CD4-positive, CD25-positive, alpha-beta regulatory T cell (primary cell): ENCODE data around the gene GRIN1. TPM values are rescaled to one million over a fixed set of nuclear protein-coding genes. Genes with fewer than 3 reads are reported as not detected.
A peak's percentile ranks its signal among the peaks of the same experiment; 100 is the strongest.

Experiments used
- ATAC-seq, 2 donors: fragments of 150-1000 bp; cut with Tn5 transposase; one replicate each; pipeline ENCODE4 v1.10.0; 2021; ENCODE audit warnings: low read depth in 2 of 2, moderate number of reproducible peaks in 2 of 2, moderate library complexity in 1 of 2
- DNase-seq, 3 donors: peaks; one replicate each; pipeline versions ENCODE4 v3.0.0 to v3.0.0-alpha.2; 2012 to 2022; ENCODE audit warnings: mixed read lengths in 1 of 3
- H3K27ac ChIP-seq: one replicate; pipeline ENCODE4 v1.7.0; 2013; ENCODE audit warnings: mild to moderate bottlenecking, low read length; ENCODE audit not compliant: insufficient read depth, poor library complexity, severe bottlenecking
- H3K27me3 ChIP-seq: one replicate; pipeline ENCODE4 v1.7.0; 2013; ENCODE audit warnings: low read length; ENCODE audit not compliant: control insufficient read depth, insufficient read depth
- H3K36me3 ChIP-seq: one replicate; pipeline ENCODE4 v1.7.0; 2013; ENCODE audit warnings: mild to moderate bottlenecking, low read length, moderate library complexity; ENCODE audit not compliant: control insufficient read depth, insufficient read depth
- H3K4me1 ChIP-seq: 2 replicates; pipeline ENCODE4 v1.7.0; 2013; ENCODE audit warnings: mild to moderate bottlenecking, low read length; ENCODE audit not compliant: insufficient read depth, control insufficient read depth, poor library complexity, severe bottlenecking
- H3K4me3 ChIP-seq: one replicate; pipeline ENCODE4 v1.7.0; 2013; ENCODE audit warnings: low read depth, mild to moderate bottlenecking, low read length, moderate library complexity
- H3K9me3 ChIP-seq, 2 experiments: 1 replicate in 1 of 2; 2 replicates in 1 of 2; pipeline ENCODE4 v1.7.0; 2013; ENCODE audit warnings: low read length in 2 of 2, mild to moderate bottlenecking in 1 of 2, moderate library complexity in 1 of 2; ENCODE audit not compliant: control insufficient read depth in 2 of 2
- H3K27ac Mint-ChIP-seq, 3 donors: one replicate each; pipeline ENCODE4 v1.8.0; 2020 to 2022; ENCODE audit warnings: mild to moderate bottlenecking in 3 of 3, mixed read lengths in 3 of 3, moderate library complexity in 2 of 3
- H3K27me3 Mint-ChIP-seq: one replicate; pipeline ENCODE4 v1.8.0; 2022; ENCODE audit warnings: mild to moderate bottlenecking, mixed read lengths
- H3K36me3 Mint-ChIP-seq: one replicate; pipeline ENCODE4 v1.8.0; 2020; ENCODE audit warnings: mixed read lengths
- H3K4me1 Mint-ChIP-seq, 4 donors: one replicate each; pipeline ENCODE4 v1.8.0; 2020 to 2022; ENCODE audit warnings: mixed read lengths in 4 of 4, mild to moderate bottlenecking in 1 of 4
- H3K4me3 Mint-ChIP-seq, 4 donors: one replicate each; pipeline ENCODE4 v1.8.0; 2020 to 2022; ENCODE audit warnings: mild to moderate bottlenecking in 4 of 4, mixed read lengths in 4 of 4, moderate library complexity in 3 of 4
- H3K9me3 Mint-ChIP-seq, 7 donors: one replicate each; pipeline ENCODE4 v1.8.0; 2020 to 2022; ENCODE audit warnings: mixed read lengths in 7 of 7, mild to moderate bottlenecking in 3 of 7, moderate library complexity in 2 of 7
- polyA plus RNA-seq, 4 donors: library from polyadenylated mRNA; unstranded; fragments of 300-500 nt; fragmentation: Illumina TruSeq; gene quantifications; one replicate each; pipeline ENCODE4 v1.2.3, GENCODE V29; 2021
- total RNA-seq: library from RNA; stranded (reverse); gene quantifications from one replicate; pipeline ENCODE4 v1.2.3, GENCODE V29; 2022

GRIN1 gene
- total and polyA plus RNA-seq, 5 donors from 2014 or later, result not detected

DNA sequence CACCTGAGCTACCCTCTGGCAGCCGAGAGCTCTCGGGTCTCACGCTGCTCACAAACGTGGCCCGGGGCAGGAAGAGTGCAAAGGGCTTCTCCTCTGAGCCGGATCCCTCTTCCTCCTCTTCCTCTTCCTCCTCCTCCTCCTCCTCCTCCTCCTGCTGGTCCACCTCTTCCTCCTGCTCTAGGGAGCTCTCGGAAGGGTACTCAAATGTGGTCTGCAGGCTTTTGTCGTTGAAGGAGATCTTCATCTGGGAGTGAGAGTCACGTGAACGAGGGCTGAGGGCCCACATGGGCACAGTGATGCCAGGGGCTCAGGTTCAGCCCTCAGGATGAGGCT, 53.5 kb downstream of the GRIN1 start:
- no peak overlapping the region for H3K27ac Mint-ChIP-seq
- H3K4me3 Mint-ChIP-seq, result peak overlapping the region in 1 of 4 donors; percentile 35
- peaks cover 0 to 24% (median 4%) of the 10 kb centered on the region in 4 donors for H3K4me1 Mint-ChIP-seq
- Histone ChIP-seq H3K27me3 (no peaks in the 10 kb centered on the region), H3K9me3 (no peaks in the 10 kb centered on the region), H3K27ac (no peak overlapping the region), H3K36me3 (peaks cover 4% of the 10 kb centered on the region), H3K4me1 (peaks cover 22% of the 10 kb centered on the region), H3K4me3 (no peak overlapping the region)
- no peaks in the 10 kb centered on the region for H3K27me3 Mint-ChIP-seq
- H3K36me3 Mint-ChIP-seq, result no peaks in the 10 kb centered on the region
- H3K9me3 Mint-ChIP-seq, result no peaks in the 10 kb centered on the region
- ATAC-seq (no peak), DNase-seq (no peak)

- Mint-ChIP-seq H3K9me3 (no peaks in the 10 kb centered on the region), H3K27me3 (no peaks in the 10 kb centered on the region), H3K27ac (no peak overlapping the region), H3K36me3 (no peaks in the 10 kb centered on the region), H3K4me1 (peaks cover 0 to 20% (median under 1%) of the 10 kb centered on the region in 4 donors), H3K4me3 (peak overlapping the region in 1 of 4 donors; percentile 41)
- Histone ChIP-seq H3K27ac (no peak overlapping the region), H3K27me3 (no peaks in the 10 kb centered on the region), H3K4me1 (peaks cover 18% of the 10 kb centered on the region), H3K36me3 (peaks cover 4% of the 10 kb centered on the region), H3K9me3 (no peaks in the 10 kb centered on the region), H3K4me3 (no peak overlapping the region)
- ATAC-seq (no peak), DNase-seq (no peak)
Measured at GRCh38 chr9:137192859-137193258, 53.9 kb downstream of the GRIN1 start.

DNA sequence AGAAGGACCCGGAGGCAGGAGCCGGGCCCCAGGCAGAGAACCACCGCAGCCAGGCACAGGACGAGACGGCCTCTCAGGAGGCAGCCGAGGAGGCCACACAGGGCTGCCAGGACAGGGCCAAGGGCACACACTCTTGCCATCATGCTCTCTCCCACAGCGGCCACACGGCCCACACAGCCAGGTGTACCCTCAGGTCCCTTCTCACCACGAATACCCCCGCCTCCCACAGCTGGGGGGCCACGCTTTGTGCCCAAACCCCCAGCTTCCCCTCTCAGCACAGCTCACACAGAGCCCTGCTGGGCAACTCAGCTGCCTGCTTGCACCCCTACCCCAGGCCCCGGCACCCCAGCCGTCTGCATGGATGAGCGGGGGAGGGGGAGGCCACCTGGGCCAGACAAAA, 54.8 kb downstream of the GRIN1 start:
- DNase-seq, result no peak
- H3K9me3 ChIP-seq, result no peaks in the 10 kb centered on the region
- ATAC-seq, result no peak
- H3K4me1 ChIP-seq, result peaks cover 15% of the 10 kb centered on the region
- no peak overlapping the region for H3K27ac ChIP-seq
- H3K27me3 Mint-ChIP-seq, result no peaks in the 10 kb centered on the region
- H3K36me3 ChIP-seq, result peaks cover 4% of the 10 kb centered on the region
- H3K4me3 Mint-ChIP-seq, result peak overlapping the region in 1 of 4 donors; percentile 51
- H3K27me3 ChIP-seq, result no peaks in the 10 kb centered on the region
- H3K27ac Mint-ChIP-seq, result no peak overlapping the region
- no peaks in the 10 kb centered on the region for H3K9me3 Mint-ChIP-seq
- no peaks in the 10 kb centered on the region for H3K36me3 Mint-ChIP-seq
- H3K4me3 ChIP-seq, result no peak overlapping the region
- H3K4me1 Mint-ChIP-seq, result peaks cover 0 to 19% (median 0%) of the 10 kb centered on the region in 4 donors

DNA sequence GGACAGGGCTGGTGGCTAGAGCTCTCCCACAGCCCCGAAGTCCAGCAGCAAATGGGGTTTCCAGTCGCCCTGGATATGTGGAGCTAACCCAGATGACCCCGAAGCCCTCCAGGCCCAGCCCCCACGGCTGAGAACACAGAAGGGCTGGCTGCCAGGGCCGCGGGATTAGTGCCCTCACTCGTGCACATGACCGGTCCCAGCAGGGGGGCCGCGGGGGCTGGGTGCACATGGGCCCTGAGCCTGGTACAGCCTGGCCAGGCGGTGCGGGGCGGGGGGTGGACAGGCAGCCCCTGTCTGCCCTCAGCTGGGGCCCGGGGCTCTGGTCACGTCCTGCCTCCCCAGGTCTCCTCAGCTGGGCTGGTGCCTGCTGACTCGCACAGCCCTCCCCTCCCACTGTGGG, 55.4 kb downstream of the GRIN1 start:
- H3K4me1 ChIP-seq, result peaks cover 13% of the 10 kb centered on the region
- no peaks in the 10 kb centered on the region for H3K27me3 Mint-ChIP-seq
- H3K4me1 Mint-ChIP-seq, result peaks cover 0 to 14% (median 0%) of the 10 kb centered on the region in 4 donors
- ATAC-seq (no peak), DNase-seq (no peak)
- no peaks in the 10 kb centered on the region for H3K9me3 Mint-ChIP-seq
- H3K27me3 ChIP-seq, result no peaks in the 10 kb centered on the region
- no peaks in the 10 kb centered on the region for H3K9me3 ChIP-seq
- H3K36me3 ChIP-seq, result peaks cover 4% of the 10 kb centered on the region
- H3K27ac Mint-ChIP-seq, result no peak overlapping the region
- H3K27ac ChIP-seq, result no peak overlapping the region
- no peaks in the 10 kb centered on the region for H3K36me3 Mint-ChIP-seq
- no peak overlapping the region for H3K4me3 Mint-ChIP-seq
- no peak overlapping the region for H3K4me3 ChIP-seq

DNA sequence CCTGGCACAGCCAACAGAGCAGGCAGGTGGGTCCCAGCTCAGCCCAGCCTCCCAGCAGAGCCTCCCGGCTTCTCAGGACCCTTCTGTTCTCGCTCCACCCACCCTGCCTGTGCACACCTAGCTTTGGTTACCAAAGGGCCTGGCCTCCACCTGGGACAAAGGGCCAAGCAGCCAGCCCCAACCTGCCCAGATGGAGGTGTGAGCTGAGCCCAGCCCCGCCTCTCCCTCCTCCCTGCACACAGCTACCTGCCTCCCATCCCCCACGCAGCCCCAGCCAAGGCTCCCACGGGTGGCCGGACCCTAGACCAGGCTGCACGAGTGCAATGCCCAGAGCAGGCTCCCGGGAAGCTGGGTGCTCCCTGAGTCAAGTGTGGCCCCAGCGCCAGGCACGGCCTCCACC, 56.0 kb downstream of the GRIN1 start:
- Mint-ChIP-seq H3K4me1 (peaks cover 0 to 13% (median 0%) of the 10 kb centered on the region in 4 donors), H3K9me3 (no peaks in the 10 kb centered on the region), H3K36me3 (no peaks in the 10 kb centered on the region), H3K27me3 (no peaks in the 10 kb centered on the region), H3K27ac (no peak overlapping the region), H3K4me3 (no peak overlapping the region)
- Histone ChIP-seq H3K9me3 (no peaks in the 10 kb centered on the region), H3K4me1 (peaks cover 12% of the 10 kb centered on the region), H3K27ac (no peak overlapping the region), H3K36me3 (peaks cover 4% of the 10 kb centered on the region), H3K4me3 (no peak overlapping the region), H3K27me3 (no peaks in the 10 kb centered on the region)
- ATAC-seq (no peak), DNase-seq (no peak)

DNA sequence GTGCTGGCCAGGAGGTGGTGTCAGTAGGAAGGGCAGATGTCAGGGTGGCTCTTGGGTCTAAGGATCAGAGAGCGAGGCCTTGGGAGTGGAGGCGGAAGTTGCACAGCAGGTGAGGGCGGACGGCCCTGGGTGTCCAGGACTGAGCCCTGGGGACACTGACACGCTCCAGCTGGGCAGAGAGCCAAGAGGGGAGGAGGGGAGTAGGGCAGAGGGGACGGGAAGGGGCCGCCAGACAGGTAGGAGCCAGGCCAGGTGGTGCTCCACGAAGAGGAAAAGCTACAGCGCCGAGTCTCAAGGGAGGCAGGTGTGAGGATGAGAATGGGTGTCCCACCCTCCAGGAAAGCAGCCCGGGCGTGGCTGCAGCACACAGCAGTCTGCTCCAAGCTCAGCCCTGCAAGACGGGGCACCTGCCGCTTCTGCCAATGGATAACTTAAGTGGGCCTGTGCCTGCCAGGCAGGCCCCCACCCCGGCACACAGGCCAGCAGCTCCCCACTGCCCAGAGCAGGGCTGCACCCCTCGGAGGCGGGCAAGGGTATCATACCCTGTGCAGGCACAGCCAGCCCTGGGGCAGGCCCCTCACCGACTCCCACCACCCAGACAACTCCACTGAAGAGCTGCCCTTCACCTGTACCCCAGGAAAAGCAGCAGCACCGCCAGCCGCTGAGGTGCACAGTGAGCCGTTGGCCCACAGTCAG, 56.7 kb downstream of the GRIN1 start:
- DNase-seq, result no peak
- Mint-ChIP-seq H3K27me3 (no peaks in the 10 kb centered on the region), H3K4me3 (peak overlapping the region in 1 of 4 donors; percentile 25), H3K36me3 (no peaks in the 10 kb centered on the region), H3K4me1 (peaks cover 0 to 10% (median under 1%) of the 10 kb centered on the region in 4 donors), H3K9me3 (no peaks in the 10 kb centered on the region), H3K27ac (no peak overlapping the region)
- no peak overlapping the region for H3K27ac ChIP-seq
- no peaks in the 10 kb centered on the region for H3K27me3 ChIP-seq
- no peak overlapping the region for H3K4me3 ChIP-seq
- H3K36me3 ChIP-seq, result no peaks in the 10 kb centered on the region
- peaks cover 8% of the 10 kb centered on the region for H3K4me1 ChIP-seq
- no peaks in the 10 kb centered on the region for H3K9me3 ChIP-seq
- ATAC-seq, result no peak

DNA sequence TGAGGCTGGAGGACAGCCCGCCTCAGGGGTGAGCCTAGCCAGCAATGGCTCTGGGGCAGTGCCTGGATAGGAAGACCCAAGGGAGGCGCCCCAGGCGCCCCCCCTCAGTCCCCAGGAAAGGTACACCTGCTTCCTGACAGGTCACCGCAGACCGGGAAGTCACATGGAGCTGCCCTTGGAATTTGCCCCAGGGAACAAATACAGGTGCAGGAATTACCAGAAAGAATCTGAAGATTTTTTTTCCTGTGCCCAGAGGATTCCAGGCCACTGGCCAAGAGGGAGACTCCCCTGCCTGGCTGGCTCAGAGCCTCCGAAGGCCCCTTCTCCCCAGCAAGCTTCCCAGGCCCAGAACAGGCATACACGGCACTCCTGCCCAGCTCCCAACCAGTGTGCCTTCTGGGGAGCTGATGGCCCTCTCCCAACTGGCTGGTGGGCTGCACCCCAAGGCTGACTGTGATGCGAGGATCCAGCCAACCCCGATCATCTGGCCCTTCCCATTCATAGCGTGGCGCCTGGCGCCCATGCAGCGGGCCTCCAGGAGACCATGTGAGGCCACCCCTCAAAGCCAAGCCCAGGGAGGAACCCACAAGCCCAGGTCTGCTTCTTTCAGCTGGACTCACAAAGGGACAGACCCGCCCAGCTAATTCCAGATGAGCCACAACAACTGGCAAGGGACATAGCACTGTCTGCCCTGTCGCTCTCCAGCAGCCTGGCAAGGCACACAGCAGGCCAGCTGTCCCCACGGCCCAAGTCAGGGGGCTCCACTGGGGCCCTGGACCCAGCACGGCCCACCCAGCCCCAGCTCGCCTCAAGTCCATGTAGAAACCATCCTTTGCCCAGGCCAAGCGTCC, 59.3 kb downstream of the GRIN1 start:
- Histone ChIP-seq H3K36me3 (no peaks in the 10 kb centered on the region), H3K27me3 (no peaks in the 10 kb centered on the region), H3K9me3 (no peaks in the 10 kb centered on the region), H3K4me1 (peaks cover 15% of the 10 kb centered on the region), H3K27ac (no peak overlapping the region), H3K4me3 (no peak overlapping the region)
- no peak for ATAC-seq
- no peaks in the 10 kb centered on the region for H3K36me3 Mint-ChIP-seq
- peaks cover 0 to 25% (median 7%) of the 10 kb centered on the region in 4 donors for H3K4me1 Mint-ChIP-seq
- H3K27me3 Mint-ChIP-seq, result no peaks in the 10 kb centered on the region
- no peaks in the 10 kb centered on the region for H3K9me3 Mint-ChIP-seq
- H3K27ac Mint-ChIP-seq, result no peak overlapping the region
- DNase-seq, result no peak
- peak overlapping the region; percentile 29 to 71 (median 58) for H3K4me3 Mint-ChIP-seq
